ENCODE measurements around the gene DBH.

DBH gene

GRCh38 chr9:133685653-133686609 is 49.8 kb downstream of the DBH start:
- no peak for DNase-seq (ENCODE audit: extremely low read depth, low read depth)
- no peak overlapping the region for H3K4me3 ChIP-seq (replicated peaks; ENCODE audit: low read depth, low read length)
- TF ChIP-seq CTCF (IDR thresholded peaks at IDR 0.05; ENCODE audit: low read depth, low read length, missing control alignments): no peak

- no peak overlapping the region for H3K4me3 ChIP-seq (replicated peaks; ENCODE audit: low read depth, low read length)
- TF ChIP-seq CTCF (IDR thresholded peaks at IDR 0.05; ENCODE audit: low read depth, low read length, missing control alignments): no peak
- DNase-seq (ENCODE audit: extremely low read depth, low read depth): no peak
These were observed 50.7 kb downstream of the DBH start for GRCh38 chr9:133686642-133687575.

GRCh38 chr9:133687856-133688761 is 51.9 kb downstream of the DBH start:
- H3K4me3 ChIP-seq (replicated peaks; ENCODE audit: low read depth, low read length): no peak overlapping the region
- TF ChIP-seq CTCF (IDR thresholded peaks at IDR 0.05; ENCODE audit: low read depth, low read length, missing control alignments): no peak
- no peak for DNase-seq (ENCODE audit: extremely low read depth, low read depth)

GRCh38 chr9:133689151-133689763 is 53.1 kb downstream of the DBH start:
- no peak for DNase-seq (ENCODE audit: extremely low read depth, low read depth)
- TF ChIP-seq CTCF (IDR thresholded peaks at IDR 0.05; ENCODE audit: low read depth, low read length, missing control alignments): no peak
- no peak overlapping the region for H3K4me3 ChIP-seq (replicated peaks; ENCODE audit: low read depth, low read length)

GRCh38 chr9:133690081-133690561 is 54.0 kb downstream of the DBH start:
- no peak for DNase-seq (ENCODE audit: extremely low read depth, low read depth)
- H3K4me3 ChIP-seq (replicated peaks; ENCODE audit: low read depth, low read length): no peak overlapping the region
- no peak for TF ChIP-seq CTCF (IDR thresholded peaks at IDR 0.05; ENCODE audit: low read depth, low read length, missing control alignments)

Measured in HFF-Myc (cell line).